OCI-LY3 (cell line): ENCODE results near the gene OPCML.

Experiments used
- H2AFZ ChIP-seq: fragments of 200-600, 300-600 bp; shearing (Covaris generic); 2 replicates; pipeline ENCODE4 v1.6.0; 2014; ENCODE audit warnings: antibody characterized with exemption, low read depth, low read length
- H3K27ac ChIP-seq: fragments of 200-600, 300-600 bp; sonication (generic); 2 replicates; pipeline ENCODE4 v1.5.1; 2014; ENCODE audit warnings: mild to moderate bottlenecking, low read length, moderate library complexity, mixed read lengths
- H3K27me3 ChIP-seq: fragments of 200-600, 300-600 bp; sonication (generic); 2 replicates; pipeline ENCODE4 v1.6.1; 2014; ENCODE audit warnings: low read depth, low read length, mixed read lengths
- H3K36me3 ChIP-seq: fragments of 200-600, 300-600 bp; sonication (generic); replicated peaks from 2 replicates; pipeline ENCODE3; 2014; ENCODE audit warnings: low read depth, low read length, mixed read lengths
- H3K4me1 ChIP-seq: fragments of 300-600, 200-600 bp; sonication (generic); 2 replicates; pipeline ENCODE4 v1.6.1; 2014; ENCODE audit warnings: low read length, mixed read lengths
- H3K4me2 ChIP-seq: fragments of 200-600, 300-600 bp; sonication (generic); 2 replicates; pipeline ENCODE4 v1.6.1; 2014; ENCODE audit warnings: low read length, mixed read lengths
- H3K4me3 ChIP-seq: fragments of 300-600, 200-600 bp; sonication (generic); 2 replicates; pipeline ENCODE4 v1.5.1; 2014; ENCODE audit warnings: antibody characterized with exemption, mild to moderate bottlenecking, low read length, moderate library complexity
- H3K79me2 ChIP-seq: fragments of 300-600, 200-600 bp; shearing (Covaris generic); 2 replicates; pipeline ENCODE4 v1.6.1; 2014; ENCODE audit warnings: mild to moderate bottlenecking, low read length, mixed read lengths
- H3K9ac ChIP-seq: fragments of 300-600, 200-600 bp; shearing (Covaris generic); 2 replicates; pipeline ENCODE4 v1.6.0; 2014; ENCODE audit warnings: mild to moderate bottlenecking, low read length, moderate library complexity
- H3K9me3 ChIP-seq: fragments of 200-600, 300-600 bp; shearing (Covaris generic); 2 replicates; pipeline ENCODE4 v1.6.1; 2014; ENCODE audit warnings: low read length, mixed read lengths; ENCODE audit not compliant: insufficient read depth
- H4K20me1 ChIP-seq: fragments of 200-600, 300-600 bp; sonication (generic); 2 replicates; pipeline ENCODE4 v1.6.1; 2016; ENCODE audit warnings: low read length, mixed read lengths; ENCODE audit not compliant: insufficient read depth
- EZH2phosphoT487 ChIP-seq: fragments of 200-600 bp; shearing (Covaris generic); IDR thresholded peaks from 2 replicates; pipeline ENCODE4 v1.6.1; 2018; ENCODE audit warnings: antibody characterized with exemption, mixed run types, low read depth
- TF ChIP-seq, protein P1 (sequence below): fragments of 200-600, 300-600 bp; sonication (generic); IDR thresholded peaks from 2 replicates; pipeline ENCODE4 v1.5.1; 2014; ENCODE audit warnings: antibody characterized with exemption, low read length, low read depth

Gene OPCML

DNA sequence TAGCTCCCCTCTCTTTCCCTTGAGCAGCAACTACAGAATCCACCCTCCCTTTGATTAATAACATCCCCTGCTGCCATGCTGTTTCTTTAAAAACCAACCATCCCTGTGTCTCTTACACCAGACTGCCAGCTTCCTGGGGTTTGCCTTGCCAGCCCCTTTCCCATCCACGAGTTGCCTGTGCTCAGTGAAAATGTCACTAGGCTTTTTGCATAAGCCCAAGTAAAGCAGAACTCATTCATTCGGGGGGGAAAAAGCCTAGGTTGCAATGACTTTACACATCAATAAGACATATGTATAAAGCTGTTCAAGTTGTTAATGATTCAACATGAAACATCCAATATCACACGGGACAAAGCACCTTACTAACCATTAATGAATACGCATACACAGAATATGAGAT is 398.7 kb downstream of the OPCML start:
- Histone ChIP-seq H3K4me2 (no peak overlapping the region), H3K9me3 (no peaks in the 10 kb centered on the region), H3K27ac (no peak overlapping the region), H3K4me1 (no peaks in the 10 kb centered on the region), H4K20me1 (no peaks in the 10 kb centered on the region), H3K36me3 (no peaks in the 10 kb centered on the region), H3K4me3 (no peak overlapping the region), H2AFZ (no peak overlapping the region), H3K79me2 (no peaks in the 10 kb centered on the region), H3K27me3 (peaks cover 11% of the 10 kb centered on the region; the same call in 1 of the 2 replicates), H3K9ac (no peak overlapping the region)
- TF ChIP-seq EZH2phosphoT487: no peak
- TF ChIP-seq, protein P1, sequence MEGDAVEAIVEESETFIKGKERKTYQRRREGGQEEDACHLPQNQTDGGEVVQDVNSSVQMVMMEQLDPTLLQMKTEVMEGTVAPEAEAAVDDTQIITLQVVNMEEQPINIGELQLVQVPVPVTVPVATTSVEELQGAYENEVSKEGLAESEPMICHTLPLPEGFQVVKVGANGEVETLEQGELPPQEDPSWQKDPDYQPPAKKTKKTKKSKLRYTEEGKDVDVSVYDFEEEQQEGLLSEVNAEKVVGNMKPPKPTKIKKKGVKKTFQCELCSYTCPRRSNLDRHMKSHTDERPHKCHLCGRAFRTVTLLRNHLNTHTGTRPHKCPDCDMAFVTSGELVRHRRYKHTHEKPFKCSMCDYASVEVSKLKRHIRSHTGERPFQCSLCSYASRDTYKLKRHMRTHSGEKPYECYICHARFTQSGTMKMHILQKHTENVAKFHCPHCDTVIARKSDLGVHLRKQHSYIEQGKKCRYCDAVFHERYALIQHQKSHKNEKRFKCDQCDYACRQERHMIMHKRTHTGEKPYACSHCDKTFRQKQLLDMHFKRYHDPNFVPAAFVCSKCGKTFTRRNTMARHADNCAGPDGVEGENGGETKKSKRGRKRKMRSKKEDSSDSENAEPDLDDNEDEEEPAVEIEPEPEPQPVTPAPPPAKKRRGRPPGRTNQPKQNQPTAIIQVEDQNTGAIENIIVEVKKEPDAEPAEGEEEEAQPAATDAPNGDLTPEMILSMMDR: no peak

GRCh38 chr11:133133050-133133449 is 399.3 kb downstream of the OPCML start:
- Histone ChIP-seq H3K4me2 (no peak overlapping the region), H3K9me3 (no peaks in the 10 kb centered on the region), H3K27ac (no peak overlapping the region)

GRCh38 chr11:133127741-133128140 is 404.6 kb downstream of the OPCML start:
- Histone ChIP-seq H3K4me1 (no peaks in the 10 kb centered on the region), H3K9me3 (no peaks in the 10 kb centered on the region), H3K27ac (no peak overlapping the region), H4K20me1 (no peaks in the 10 kb centered on the region), H3K9ac (no peak overlapping the region), H2AFZ (no peak overlapping the region), H3K4me2 (no peak overlapping the region), H3K79me2 (no peaks in the 10 kb centered on the region), H3K27me3 (peaks cover 18% of the 10 kb centered on the region; the same call in 1 of the 2 replicates), H3K36me3 (no peaks in the 10 kb centered on the region), H3K4me3 (no peak overlapping the region)
- TF ChIP-seq, protein P1: no peak

More at GRCh38 chr11:133133050-133133449, 399.3 kb downstream of the OPCML start:
- no peaks in the 10 kb centered on the region for H3K79me2 ChIP-seq
- peaks cover 11% of the 10 kb centered on the region; the same call in 1 of the 2 replicates for H3K27me3 ChIP-seq
- no peak overlapping the region for H2AFZ ChIP-seq
- no peak for TF ChIP-seq EZH2phosphoT487
- TF ChIP-seq, protein P1: no peak
- no peaks in the 10 kb centered on the region for H3K36me3 ChIP-seq
- no peak overlapping the region for H3K4me3 ChIP-seq
- H3K9ac ChIP-seq: no peak overlapping the region
- no peaks in the 10 kb centered on the region for H3K4me1 ChIP-seq
- no peaks in the 10 kb centered on the region for H4K20me1 ChIP-seq

GRCh38 chr11:133123796-133124195 is 408.5 kb downstream of the OPCML start:
- TF ChIP-seq EZH2phosphoT487: no peak
- TF ChIP-seq, protein P1: no peak
- Histone ChIP-seq H2AFZ (no peak overlapping the region), H3K9ac (no peak overlapping the region), H3K4me3 (no peak overlapping the region), H3K27ac (no peak overlapping the region), H3K36me3 (no peaks in the 10 kb centered on the region), H3K4me1 (no peaks in the 10 kb centered on the region), H3K4me2 (no peak overlapping the region), H3K79me2 (no peaks in the 10 kb centered on the region), H3K9me3 (no peaks in the 10 kb centered on the region), H4K20me1 (no peaks in the 10 kb centered on the region), H3K27me3 (peaks cover 7% of the 10 kb centered on the region; the same call in 1 of the 2 replicates)
